LNCaP clone FGC (cell line): Measurements from ENCODE around the gene TMEM244.
"Not testable (repeated sequence)": the region's sequence is repeated elsewhere in the genome, so short reads cannot be mapped to it uniquely, and the experiment has no call there.

ENCODE experiments used
- DNase-seq: peaks from one replicate; pipeline ENCODE4 v3.0.0-alpha.2; 2011; ENCODE audit warnings: low read depth
- H3K4me3 ChIP-seq: 2 replicates; pipeline ENCODE4 v1.5.1; 2011; ENCODE audit warnings: mild to moderate bottlenecking, low read depth, low read length, control low read depth
- CTCF ChIP-seq: IDR thresholded peaks from 2 replicates; pipeline ENCODE4 v1.5.1; 2012; ENCODE audit warnings: mild to moderate bottlenecking; ENCODE audit not compliant: control insufficient read depth, insufficient read depth; ENCODE audit errors: extremely low read depth

Gene TMEM244

GRCh38 chr6:129818251-129818650 is 42.9 kb downstream of the TMEM244 start:
- no peak for DNase-seq
- no peak for TF ChIP-seq CTCF
- no peak overlapping the region for H3K4me3 ChIP-seq

GRCh38 chr6:129817821-129818220 is 43.3 kb downstream of the TMEM244 start:
- TF ChIP-seq CTCF, result no peak
- no peak for DNase-seq
- H3K4me3 ChIP-seq, result no peak overlapping the region

GRCh38 chr6:129817332-129817731 is 43.8 kb downstream of the TMEM244 start:
- no peak for DNase-seq
- H3K4me3 ChIP-seq, result no peak overlapping the region
- no peak for TF ChIP-seq CTCF

- TF ChIP-seq CTCF, result no peak
- H3K4me3 ChIP-seq, result no peak overlapping the region
- no peak for DNase-seq
Observed at GRCh38 chr6:129812145-129812777, 48.9 kb downstream of the TMEM244 start.

- not testable (repeated sequence) for H3K4me3 ChIP-seq, DNase-seq
Observed at GRCh38 chr6:129807141-129807540, 54.0 kb downstream of the TMEM244 start.

GRCh38 chr6:129802920-129803319 is 58.2 kb downstream of the TMEM244 start:
- not testable (repeated sequence) for H3K4me3 ChIP-seq, DNase-seq

- H3K4me3 ChIP-seq, result no peak overlapping the region
- no peak for TF ChIP-seq CTCF
- peak; percentile 98 for DNase-seq
Observed at GRCh38 chr6:129801909-129802308, 59.2 kb downstream of the TMEM244 start.

- no peak for TF ChIP-seq CTCF
- H3K4me3 ChIP-seq, result no peak overlapping the region
- no peak for DNase-seq
Observed at GRCh38 chr6:129795261-129795660, 65.9 kb downstream of the TMEM244 start.
